ENCODE measurements around the gene DEAF1.

DEAF1 gene

DNA sequence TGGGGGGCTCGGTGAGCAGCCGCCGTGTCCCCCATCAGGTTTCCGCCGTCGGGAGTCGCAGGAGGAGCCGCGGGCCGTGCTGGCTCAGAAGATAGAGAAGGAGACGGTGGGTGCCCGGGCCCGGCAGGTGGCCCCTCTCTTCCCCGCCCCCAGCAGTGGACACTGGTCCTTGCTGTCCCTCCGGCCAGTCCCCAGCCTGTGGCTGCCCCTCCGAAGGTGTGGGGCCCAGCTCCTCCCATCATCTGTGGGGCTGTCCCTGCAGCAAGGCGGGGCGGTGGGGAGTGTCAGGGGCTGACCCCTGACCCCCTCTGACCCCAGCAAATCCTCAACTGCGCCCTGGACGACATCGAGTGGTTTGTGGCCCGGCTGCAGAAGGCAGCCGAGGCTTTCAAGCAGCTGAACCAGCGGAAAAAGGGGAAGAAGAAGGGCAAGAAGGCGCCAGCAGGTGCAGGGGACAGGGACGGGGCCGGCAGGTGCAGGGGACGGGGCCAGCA, 26.3 kb upstream of the DEAF1 start:
- DNase-seq, result no peak

DNA sequence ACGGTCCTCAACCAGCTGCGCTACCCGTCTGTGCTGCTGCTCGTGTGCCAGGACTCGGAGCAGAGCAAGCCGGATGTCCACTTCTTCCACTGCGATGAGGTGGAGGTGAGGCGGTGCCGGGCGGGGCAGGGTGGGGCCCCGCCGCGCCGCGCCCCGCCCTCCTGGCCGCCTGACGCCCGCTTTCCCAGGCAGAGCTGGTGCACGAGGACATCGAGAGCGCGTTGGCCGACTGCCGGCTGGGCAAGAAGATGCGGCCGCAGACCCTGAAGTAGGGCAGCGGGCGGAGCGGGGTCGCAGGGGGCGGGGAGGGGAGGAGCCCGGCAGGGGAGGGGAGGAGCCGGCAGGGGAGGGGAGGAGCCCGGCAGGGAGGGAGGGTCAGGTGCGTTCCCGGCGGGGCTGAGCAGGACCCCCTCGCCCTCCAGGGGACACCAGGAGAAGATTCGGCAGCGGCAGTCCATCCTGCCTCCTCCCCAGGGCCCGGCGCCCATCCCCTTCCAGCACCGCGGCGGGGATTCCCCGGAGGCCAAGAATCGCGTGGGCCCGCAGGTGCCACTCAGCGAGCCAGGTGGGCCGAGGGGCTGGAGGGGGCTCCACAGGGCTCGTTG, 25.7 kb upstream of the DEAF1 start:
- DNase-seq, result no peak

DNA sequence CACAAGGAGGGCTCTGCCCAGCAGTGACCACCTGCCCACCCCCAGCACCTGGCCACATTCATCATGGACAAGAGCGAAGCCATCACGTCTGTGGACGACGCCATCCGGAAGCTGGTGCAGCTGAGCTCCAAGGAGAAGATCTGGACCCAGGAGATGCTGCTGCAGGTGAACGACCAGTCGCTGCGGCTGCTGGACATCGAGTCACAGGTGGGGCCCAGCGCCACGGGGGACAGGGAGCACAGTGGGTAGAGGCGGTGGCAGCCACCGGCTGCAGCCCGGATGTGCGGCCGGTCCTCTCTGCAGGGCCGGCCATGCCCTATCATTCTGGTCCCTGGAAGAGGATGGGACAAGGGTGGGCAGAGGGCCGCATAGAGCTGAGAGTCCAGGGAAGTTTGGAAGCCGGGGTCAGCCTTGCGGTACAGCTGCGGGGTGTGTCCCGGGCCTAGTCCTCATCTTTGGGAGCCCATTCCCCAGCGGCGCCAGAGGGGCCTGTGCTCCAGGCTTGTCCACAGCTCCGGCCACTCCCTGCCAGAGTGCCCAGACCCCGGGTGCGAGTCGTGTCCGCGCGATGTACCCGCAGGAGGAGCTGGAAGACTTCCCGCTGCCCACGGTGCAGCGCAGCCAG, 25.1 kb upstream of the DEAF1 start:
- no peak for DNase-seq

DNA sequence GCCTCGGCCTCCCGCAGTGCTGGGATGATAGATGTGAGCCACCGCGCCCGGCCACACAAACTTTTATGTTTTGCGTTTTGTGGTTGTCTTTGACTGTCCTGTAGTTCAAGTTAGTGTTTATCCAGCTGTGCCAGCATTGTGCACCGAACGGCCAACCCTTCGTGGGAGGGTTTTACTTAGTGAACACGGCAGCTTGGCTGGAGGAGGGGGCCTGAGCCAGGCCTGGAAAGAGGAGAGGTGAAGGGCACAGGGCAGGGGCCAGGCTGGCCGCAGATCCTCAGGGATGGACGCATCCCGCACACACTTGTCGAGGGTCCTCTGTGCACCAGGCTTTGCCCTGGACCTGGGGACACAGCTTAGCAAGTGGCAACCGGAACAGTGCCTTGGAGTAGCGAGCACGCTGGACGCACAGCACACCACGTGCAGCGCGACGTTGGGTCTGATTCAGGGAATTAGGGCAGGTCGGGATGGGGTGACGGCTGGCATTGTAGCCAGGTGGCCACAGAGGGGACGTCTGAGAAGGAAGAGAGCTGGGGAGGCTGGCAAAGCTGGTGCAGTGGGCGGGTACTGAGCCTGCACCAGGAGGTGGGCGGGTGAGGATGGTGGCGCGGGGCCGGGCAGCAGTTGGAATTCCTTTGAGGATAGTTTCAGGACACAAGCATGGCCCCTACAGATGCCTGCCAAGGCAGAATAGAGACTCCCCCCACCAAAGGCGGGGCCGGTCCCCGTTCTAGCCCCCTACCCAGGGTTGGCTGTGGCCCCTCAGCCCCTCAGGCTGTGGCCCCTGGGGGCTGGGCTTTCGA, 24.4 kb upstream of the DEAF1 start:
- DNase-seq, result no peak

DNA sequence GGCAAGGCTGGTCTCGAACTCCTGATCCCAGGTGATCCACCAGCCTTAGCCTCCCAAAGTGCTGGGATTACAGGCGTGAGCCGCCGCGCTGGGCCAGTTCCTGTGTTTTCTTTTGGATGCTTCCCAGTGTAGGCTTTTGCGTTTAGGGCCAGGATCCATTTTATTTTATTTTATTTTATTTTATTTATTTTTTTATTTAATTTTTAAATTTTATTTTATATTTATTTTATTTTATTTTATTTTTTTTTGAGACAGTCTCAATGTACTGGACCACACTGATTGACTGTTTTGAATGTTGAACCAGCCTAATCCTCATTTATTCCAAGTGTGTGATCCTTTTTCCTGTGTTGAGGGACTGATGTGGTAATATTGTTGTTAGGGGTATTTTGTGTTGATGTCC, 19.4 kb upstream of the DEAF1 start:
- DNase-seq, result no peak

DNA sequence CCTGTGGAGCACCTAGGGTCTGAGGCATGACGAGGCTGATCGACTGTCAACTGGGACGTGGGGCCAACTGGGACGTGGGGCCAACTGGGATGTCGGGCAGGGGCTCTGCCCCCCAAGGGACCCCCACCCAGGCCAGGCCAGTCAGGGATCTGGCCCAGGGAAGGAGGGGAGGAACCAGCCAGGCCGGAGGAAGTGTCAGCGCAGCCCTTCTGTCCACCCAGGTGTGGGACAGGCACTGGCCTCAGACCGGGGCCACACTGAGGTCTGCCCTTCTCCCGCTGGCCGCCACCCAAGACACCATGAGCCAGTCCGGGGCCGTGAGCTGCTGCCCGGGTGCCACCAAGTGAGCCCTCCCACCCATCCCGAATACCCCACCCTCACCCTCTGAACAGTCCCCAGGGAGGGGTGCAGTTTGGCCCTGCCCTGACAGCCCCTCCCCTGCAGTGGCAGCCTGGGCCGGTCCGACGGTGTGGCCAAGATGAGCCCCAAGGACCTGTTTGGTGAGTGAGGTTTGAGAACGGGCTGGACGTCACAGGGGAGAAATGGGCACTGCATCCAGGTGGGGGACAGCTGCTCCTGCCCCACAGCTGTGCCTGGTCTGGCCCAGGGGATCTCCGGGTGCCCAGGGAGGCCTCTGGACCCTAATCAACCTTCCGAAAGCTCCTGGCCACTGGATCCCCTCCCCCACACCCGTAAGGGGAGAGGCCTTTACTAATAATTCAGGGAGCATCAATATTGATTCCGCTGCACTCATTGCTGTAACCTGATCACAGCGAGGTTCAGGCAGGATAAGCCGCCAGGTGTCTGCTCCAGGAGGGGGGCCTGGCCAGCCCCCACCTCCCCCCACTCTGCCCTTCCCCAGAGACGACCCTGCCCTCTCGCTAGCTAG, 14.3 kb upstream of the DEAF1 start:
- no peak for DNase-seq

DNA sequence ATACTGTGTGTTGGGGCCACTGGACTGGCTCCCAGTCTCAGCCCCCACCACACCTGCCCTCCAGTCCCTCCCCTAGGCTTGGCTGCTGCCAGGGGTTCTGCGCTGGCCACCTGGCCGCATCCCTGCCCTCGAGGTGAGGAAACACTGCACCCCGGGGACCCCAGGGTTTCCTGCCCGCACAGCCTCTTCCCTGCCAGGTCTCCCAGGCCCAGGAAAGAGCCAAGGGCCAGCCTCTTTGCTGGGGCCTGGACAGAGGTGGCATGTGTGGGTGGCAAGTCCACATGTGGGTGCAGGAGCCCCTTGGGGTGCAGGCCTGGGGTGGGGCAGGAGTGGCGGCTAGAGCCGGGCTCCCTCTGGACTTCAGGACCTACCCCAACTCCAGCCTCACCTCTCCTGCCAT, 13.5 kb upstream of the DEAF1 start:
- no peak for DNase-seq

DNA sequence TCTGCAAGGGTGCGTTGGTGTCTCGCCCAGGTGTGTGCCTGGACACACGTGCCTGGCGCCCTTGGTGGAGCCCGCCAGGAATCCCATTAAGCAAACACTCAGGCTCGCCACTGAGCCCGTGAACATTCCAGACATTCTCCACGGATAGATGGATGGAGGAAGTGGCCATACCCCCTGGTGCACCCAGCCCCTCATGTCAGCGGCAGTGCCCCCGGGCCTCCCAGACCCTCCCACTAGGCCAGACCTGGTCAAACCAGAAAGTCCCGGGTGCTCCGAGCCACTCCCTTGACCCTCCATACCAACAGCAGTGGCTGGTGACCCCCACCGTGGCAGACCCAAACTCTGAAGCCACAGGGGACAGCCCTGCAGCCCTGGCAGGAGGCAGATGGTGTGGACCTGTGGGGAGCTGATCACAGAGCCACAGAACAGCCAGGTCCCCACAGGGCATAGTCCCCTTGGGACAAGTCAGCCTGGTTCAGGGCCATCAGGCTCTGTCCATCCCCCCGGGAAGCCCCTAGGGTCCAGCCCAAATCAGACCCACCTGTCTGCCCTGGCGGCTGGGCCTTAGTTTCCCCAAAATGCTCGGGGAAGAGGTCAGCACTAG, 12.9 kb upstream of the DEAF1 start:
- peak; percentile 70 for DNase-seq

DNA sequence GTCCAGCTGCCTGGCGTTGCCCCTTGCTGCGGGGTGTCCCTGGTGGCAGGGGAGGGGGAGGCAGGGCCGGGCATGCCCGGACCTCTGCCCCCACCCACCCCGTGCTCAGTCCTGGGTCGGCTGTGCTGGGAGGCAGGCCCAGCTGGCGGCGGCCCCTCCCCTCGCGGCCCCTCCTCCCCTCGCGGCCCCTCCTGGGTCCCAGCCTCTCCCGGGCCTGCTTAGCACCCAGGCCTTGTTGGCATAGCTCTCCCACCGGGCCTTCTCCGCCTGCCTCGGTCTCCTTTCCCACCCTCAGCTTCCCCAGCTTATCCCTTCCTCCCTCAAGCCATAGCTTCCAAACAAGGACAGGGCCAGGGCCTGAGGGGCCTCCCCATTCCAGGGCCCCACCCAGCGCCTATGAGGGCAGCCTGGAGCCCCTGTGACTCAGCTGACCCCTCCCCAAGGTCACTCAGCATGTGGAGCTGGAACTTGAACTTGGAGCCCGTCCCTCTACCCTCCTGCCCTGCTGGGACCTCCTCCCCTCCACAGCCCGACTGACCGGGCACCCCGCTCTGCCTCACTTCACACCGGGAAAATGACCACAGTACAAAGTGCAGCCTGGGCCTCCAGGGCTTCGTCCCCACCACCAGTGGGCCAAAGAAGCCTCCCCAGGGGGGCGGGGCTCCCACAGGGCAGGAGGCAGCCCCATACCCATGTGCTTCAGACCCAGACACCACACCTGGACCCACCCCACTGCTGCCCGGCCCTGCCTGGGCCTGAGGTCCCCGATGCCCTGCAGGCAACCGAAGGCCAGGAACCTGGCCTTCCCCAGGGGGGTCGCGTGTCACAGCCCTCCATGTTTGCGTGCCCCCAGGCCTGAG, 12.2 kb upstream of the DEAF1 start:
- peak; percentile 77 for DNase-seq

DNA sequence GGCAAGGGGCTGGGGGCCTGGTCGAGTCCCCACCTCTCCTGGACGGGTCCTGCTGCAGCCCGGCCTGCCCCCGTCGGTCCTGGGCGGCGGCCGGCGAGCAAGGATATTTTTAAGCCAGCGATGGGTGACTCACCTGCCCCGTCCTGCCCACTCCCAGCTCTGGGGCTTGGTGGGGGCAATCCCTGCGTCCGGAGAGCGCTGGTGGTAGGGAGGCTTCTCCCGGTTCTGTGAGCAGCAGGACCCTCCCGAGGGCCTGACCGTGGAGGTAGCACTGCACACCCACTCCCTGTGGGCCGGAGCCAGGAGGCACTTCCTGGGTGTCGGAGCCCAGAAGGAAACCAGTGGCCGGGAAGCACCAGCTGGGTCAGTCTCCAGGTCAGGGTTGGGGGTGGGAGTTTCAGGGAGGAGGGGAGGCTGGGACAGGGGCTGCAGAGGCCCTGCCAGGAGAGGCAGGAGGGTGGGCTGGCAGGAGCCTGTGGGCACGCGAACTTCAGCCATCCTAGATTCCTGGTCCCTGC, 11.5 kb upstream of the DEAF1 start:
- no peak for DNase-seq

DNA sequence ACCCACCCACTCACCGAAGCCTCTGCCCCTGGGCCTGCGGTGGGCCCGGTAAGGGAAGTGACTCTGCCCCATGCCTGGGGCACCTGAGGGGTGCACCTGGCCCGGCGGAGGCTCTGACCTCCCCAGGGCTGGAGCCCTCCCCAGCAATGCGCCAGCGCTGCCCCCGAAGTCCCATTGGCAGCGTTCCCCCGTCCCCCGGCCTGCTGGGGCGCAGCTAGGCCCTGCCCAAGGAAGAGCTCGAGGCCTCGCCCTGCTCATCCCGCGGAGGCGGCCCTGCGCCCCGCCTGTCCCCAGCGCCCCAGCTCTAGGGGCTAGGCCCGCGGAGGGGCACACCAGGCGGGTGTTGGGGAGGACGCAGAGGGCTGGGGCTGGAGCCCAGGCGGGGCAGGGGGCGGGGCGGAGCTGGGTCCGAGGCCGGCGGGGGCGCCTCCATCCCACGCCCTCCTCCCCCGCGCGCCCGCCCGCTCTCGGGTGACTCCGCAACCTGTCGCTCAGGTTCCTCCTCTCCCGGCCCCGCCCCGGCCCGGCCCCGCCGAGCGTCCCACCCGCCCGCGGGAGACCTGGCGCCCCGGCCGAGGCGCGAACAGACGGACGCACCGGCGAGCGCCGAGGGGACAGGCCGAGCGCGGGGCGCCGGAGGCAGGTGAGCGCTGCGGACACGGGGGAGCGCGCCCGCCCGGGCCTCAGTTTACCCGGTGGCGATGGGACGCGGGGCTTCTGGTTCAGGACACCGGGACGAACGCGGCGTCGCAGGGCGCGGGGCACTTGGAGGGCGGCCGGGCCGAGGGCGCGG, 10.8 kb upstream of the DEAF1 start, which contains the start of gene EPS8L2:
EPS8L2 (plus strand) TSS at position 586 of the 793 bp plus-strand sequence. CDS start 3,177 bp downstream, outside the sequence.
- DNase-seq, result peak; percentile 30

DNA sequence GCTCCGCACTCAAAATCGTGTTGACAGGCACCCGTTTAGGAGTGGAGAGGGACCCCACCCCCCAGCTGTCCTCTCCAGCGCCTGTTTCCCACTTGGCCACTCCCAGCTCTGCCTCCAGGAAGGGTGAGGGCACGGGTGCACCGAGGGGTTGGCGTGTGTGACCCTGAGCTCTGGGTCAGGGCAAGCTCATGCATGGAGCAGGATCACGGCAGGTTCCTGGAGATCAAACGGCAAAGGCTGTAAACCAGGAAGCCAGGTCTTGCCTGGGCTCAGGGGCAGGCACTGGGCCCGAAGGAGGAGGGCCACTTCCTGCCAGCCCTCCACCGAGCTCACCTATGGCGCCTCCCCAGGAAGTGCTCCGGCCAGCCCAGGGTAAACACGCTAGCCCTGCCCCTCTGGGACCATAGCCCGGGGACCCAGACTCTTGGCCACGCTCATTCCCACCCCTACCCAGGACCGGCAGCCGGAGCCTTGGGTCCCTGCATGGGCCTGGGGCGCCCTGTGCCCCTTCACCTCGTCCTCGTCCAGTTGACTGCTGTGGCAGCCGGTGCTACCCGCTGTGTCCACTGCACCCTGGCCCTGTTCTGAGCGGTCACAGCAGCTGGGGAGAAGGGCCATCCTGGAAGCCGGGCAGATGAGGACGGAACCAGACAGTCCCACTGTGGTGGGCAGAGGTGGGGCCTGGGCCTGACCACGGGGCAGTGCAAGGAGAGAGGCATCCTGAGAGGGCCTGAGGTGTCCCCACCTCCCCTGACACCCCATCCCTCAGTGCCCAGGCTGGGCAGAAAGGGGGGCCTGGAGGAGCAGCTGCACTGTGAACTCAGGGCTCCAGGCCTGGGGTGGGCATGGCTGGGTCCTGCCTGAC, 10.0 kb upstream of the DEAF1 start:
- DNase-seq, result no peak

DNA sequence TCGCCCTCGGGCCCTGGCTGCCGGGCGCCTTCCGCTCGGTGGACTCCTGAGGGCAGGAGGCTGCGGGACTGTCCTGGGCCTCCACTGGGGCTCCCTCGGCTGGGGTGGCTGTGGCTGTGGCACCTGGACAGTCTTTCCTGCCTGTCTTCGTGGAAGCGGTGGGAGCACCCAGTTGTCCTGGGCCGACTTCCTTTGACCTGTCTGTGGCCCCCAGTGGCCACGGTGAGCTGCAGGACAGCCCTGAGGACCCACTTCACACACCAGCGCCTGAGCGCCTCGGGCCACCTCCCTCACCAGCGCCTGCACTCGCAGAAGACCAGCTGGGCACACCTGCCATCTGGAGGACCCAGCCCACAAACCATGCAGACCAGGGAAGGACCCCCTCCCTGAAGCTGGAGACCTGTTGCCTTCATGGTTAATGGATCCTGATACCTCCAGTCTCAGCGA, 9.2 kb upstream of the DEAF1 start:
- no peak for DNase-seq

DNA sequence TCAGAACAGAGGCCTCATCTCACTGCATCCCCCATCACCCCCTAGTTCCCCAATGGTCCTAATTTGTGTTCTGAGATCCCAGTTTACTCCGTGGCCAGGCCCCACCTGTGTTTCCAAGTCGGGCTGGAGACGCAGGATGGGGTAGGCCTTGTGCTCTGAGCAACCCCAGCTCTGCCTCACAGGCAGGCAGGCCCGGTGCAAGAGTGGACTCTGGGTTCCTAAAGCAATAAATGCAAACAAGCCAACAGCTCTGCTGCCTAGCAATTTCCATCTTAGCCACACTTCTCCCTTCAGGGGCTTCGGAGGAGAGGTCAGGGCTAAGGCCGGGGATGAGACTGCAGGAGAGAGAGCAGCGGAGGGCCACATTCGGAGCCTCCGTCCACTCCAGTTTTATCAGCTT, 8.5 kb upstream of the DEAF1 start:
- DNase-seq, result no peak

DNA sequence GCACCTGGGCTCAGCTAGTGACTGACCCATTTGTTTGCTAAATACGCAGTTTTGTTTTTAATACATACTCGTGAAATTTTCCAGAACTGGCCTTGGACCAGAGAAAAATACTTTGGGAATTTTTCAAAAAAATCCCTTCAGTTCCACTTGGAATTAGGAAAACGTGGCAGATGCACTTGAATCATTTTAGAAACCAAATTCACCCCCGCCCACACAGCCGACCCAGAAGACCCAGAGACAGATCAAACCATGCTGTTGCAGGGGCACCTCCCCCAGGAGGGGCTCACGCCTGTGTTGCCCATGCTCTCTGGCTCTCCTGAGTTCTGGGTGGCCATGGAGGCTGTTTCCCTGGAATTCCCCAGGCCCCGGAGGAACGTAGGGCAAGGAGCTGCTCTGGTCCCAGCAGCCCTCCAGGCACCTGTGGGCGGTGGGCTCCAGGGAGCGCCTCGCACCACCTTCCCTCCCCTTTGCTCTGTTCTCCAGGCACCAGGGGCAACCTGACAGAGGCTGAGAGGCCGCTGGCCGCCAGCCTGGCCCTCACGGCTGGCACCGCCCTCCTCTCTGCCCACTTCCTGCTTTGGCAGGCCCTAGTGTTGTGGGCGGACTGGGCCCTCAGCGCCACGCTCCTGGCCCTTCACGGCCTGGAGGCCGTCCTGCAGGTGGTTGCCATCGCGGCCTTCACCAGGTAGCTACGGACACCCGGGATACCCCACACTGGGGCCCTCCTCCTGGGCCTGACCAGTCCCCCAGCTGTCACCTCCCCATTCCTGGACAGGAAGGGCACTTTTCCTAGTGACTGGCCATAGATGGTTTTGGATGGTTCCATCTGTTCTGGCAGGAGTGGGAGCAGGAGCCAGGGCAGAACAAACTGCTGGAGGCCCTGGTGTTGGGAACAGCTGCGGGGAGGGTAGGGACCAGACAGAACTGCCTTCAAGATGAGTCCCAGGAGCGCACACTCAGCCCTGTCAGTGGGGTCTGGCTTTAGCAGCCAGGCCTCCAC, 7.7 kb upstream of the DEAF1 start:
- DNase-seq, result peak; percentile 63

DNA sequence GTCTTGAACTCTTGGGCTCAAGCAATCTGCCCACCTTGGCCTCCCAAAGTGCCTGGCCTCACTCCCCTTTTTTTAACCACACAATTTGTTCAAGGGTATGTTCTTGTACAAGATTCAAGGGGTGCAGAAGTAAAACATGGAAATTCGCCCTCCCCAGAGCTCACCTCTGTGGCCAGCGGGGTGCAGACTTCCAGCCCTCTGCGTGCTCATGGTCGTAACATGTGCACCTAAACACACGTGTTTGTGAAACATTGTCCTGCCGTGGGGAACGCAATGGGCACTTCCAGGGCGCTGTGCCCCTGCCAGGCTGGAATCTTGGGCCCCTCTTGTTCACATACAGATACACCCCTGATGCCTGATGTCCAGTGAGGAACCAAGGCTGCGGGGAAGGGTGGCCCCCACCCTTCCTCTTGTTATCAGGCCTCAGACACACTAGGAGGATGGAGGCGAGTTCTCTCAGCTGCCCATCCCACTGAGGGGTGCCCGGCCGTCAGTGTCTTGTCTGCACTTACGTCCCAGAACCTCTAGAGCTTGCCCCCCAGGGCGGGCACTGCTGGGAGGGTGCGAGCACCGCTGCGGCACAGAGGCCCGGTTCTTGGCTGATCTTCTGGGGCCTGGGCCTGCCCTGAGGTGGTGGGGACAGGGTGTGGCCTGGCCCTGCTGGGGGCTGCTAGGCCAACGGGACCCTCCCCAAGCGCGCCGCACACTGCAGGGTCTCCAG, 6.9 kb upstream of the DEAF1 start:
- DNase-seq, result no peak

DNA sequence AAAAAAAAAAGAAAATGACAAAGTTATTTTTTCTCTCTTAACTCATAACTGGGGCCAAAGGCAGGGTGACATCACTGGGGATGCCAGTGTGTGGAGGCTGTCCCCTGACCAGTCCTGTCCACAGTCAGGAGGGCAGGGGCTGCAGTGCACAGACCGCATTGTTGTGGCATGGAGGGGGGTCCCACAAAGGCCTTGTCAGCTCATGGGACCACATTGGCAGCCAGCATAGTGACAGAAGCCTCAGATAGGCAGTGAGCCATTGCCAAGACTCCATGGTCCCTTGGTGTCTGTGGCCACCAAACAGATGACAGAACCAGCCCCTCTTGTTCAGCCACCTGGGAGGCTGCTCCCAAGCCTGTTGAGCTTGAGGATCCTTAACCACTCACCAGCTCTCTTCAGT, 4.7 kb upstream of the DEAF1 start:
- DNase-seq, result no peak
